Liver (tissue), 3 donors: Measurements from ENCODE around the gene TRIM21.

Source experiments
- FOXA1 ChIP-seq: IDR thresholded peaks from 2 replicates; pipeline ENCODE4 v1.6.1; 2016; ENCODE audit warnings: antibody characterized with exemption
- HNF4G ChIP-seq: IDR thresholded peaks from 2 replicates; pipeline ENCODE4 v1.6.1; 2016; ENCODE audit warnings: antibody characterized with exemption
- JUND ChIP-seq, 2 donors: IDR thresholded peaks; 2 replicates each; pipeline ENCODE4 v1.6.1; 2016; ENCODE audit warnings: antibody characterized with exemption in 2 of 2
- RAD21 ChIP-seq, 2 donors: IDR thresholded peaks; 2 replicates each; pipeline ENCODE4 v1.6.1; 2016; ENCODE audit warnings: antibody characterized with exemption in 2 of 2, mild to moderate bottlenecking in 2 of 2
- TAF1 ChIP-seq: conservative IDR thresholded peaks from 2 replicates; pipeline ENCODE4 v1.6.1; 2016; ENCODE audit warnings: antibody characterized with exemption, mild to moderate bottlenecking
- YY1 ChIP-seq: IDR thresholded peaks from 2 replicates; pipeline ENCODE4 v1.6.1; 2016; ENCODE audit warnings: antibody characterized with exemption, mild to moderate bottlenecking
- TF ChIP-seq, protein P1 (sequence below): fragments of 150-350 bp; IDR thresholded peaks from 2 replicates; pipeline ENCODE4 v1.5.1; 2017; ENCODE audit warnings: improper control_type of control experiment, low read depth, low read length; ENCODE audit not compliant: missing input control
- TF ChIP-seq, protein P2 (sequence below): IDR thresholded peaks from 2 replicates; pipeline ENCODE4 v1.6.1; 2016; ENCODE audit warnings: antibody characterized with exemption, mild to moderate bottlenecking
- TF ChIP-seq, protein P3 (sequence below): IDR thresholded peaks from 2 replicates; pipeline ENCODE4 v1.6.1; 2016; ENCODE audit warnings: antibody characterized with exemption
- donor health status: healthy.
- donor health status: healthy.

DNA sequence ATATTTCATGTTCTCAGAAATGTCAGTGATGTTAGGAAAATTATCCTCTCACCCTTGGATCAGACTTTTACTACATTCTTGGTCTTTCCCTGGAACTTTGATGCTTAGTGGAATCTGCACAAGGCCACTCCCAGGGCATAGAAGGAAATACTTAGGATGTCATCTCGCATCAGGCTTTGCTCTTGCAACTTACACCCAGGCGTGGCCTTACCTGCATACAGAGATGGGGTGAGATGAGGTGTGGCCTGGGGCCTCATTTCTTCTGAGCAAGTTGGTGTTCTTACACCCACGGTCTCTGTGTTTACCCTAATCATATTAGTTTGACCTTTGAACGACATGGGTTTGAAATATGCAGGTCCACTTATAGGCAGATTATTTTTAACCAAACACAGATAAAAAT lies 36.5 kb upstream of the TRIM21 start:
- TF ChIP-seq, protein P1, sequence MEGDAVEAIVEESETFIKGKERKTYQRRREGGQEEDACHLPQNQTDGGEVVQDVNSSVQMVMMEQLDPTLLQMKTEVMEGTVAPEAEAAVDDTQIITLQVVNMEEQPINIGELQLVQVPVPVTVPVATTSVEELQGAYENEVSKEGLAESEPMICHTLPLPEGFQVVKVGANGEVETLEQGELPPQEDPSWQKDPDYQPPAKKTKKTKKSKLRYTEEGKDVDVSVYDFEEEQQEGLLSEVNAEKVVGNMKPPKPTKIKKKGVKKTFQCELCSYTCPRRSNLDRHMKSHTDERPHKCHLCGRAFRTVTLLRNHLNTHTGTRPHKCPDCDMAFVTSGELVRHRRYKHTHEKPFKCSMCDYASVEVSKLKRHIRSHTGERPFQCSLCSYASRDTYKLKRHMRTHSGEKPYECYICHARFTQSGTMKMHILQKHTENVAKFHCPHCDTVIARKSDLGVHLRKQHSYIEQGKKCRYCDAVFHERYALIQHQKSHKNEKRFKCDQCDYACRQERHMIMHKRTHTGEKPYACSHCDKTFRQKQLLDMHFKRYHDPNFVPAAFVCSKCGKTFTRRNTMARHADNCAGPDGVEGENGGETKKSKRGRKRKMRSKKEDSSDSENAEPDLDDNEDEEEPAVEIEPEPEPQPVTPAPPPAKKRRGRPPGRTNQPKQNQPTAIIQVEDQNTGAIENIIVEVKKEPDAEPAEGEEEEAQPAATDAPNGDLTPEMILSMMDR: no peak
- TF ChIP-seq JUND (IDR thresholded peaks at IDR 0.05): no peak
- no peak for TF ChIP-seq YY1
- no peak for TF ChIP-seq RAD21 (IDR thresholded peaks at IDR 0.05)
- no peak for TF ChIP-seq FOXA1
- TF ChIP-seq HNF4G: no peak
- TF ChIP-seq, protein P2, sequence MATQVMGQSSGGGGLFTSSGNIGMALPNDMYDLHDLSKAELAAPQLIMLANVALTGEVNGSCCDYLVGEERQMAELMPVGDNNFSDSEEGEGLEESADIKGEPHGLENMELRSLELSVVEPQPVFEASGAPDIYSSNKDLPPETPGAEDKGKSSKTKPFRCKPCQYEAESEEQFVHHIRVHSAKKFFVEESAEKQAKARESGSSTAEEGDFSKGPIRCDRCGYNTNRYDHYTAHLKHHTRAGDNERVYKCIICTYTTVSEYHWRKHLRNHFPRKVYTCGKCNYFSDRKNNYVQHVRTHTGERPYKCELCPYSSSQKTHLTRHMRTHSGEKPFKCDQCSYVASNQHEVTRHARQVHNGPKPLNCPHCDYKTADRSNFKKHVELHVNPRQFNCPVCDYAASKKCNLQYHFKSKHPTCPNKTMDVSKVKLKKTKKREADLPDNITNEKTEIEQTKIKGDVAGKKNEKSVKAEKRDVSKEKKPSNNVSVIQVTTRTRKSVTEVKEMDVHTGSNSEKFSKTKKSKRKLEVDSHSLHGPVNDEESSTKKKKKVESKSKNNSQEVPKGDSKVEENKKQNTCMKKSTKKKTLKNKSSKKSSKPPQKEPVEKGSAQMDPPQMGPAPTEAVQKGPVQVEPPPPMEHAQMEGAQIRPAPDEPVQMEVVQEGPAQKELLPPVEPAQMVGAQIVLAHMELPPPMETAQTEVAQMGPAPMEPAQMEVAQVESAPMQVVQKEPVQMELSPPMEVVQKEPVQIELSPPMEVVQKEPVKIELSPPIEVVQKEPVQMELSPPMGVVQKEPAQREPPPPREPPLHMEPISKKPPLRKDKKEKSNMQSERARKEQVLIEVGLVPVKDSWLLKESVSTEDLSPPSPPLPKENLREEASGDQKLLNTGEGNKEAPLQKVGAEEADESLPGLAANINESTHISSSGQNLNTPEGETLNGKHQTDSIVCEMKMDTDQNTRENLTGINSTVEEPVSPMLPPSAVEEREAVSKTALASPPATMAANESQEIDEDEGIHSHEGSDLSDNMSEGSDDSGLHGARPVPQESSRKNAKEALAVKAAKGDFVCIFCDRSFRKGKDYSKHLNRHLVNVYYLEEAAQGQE: no peak
- no peak for TF ChIP-seq TAF1
- TF ChIP-seq, protein P3, sequence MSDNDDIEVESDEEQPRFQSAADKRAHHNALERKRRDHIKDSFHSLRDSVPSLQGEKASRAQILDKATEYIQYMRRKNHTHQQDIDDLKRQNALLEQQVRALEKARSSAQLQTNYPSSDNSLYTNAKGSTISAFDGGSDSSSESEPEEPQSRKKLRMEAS: no peak
